Activated CD8-positive, alpha-beta memory T cell treated with anti-CD3 and anti-CD28 coated beads for 24 hours (primary cell): ENCODE results near the gene FAM131C.
"Not testable (repeated sequence)": the region's sequence is repeated elsewhere in the genome, so short reads cannot be mapped to it uniquely, and the experiment has no call there.

ENCODE experiments used
- DNase-seq: peaks from one replicate; pipeline ENCODE4 v3.0.0-alpha.2; 2020

The FAM131C gene

GRCh38 chr1:16076031-16076864 lies 2.8 kb upstream of the FAM131C start:
- no peak for DNase-seq

DNA sequence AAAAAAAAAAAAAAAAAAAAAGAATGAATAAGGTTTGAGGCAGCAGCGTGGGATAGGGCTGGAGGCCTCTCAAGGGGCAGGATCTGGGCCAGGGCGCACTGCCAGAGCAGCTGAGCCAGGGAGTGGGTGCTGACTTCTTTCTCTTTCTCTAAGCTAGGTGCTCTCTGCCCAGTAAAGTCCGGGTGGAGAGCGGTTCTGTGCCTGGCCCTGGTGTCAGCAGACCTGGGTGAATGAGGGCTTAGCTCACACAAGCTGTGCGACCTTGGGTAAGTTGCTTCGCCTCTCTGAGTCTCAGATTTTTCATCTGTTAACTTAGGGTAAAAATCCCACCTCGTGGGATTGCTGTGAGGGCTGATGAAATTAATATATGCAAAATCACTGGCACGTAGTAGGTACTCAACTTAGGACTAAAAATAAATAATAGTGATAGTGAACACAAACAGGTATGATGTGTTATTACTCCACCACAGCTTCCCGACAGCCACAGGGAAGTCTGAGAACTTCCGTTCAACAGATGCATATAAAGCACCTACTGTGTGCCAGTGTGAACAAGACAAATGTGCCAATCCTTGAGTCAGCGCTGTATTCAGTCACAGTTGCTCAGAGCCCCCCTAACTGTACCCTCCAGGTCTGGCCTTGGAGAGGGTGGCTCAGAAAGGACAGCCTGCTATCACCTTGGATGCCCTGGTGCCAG lies 2.0 kb upstream of the FAM131C start:
- no peak for DNase-seq

DNA sequence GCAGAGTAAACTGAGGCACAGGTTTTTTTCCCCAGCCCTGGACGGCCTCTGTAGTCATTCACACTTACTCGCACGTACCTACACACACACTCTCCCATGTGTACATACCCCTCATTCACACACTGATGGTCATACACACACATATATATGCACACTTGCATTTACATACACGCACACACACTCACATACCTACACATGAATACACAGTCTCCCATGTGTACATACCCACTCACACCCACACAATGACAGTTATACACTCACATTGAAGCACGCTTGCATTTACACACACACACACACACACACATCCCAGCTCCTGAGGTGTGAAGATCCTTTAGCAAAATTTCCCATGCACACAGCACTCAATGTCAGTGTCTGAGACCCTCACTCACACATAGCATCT lies 766 bp upstream of the FAM131C start:
- no peak for DNase-seq

DNA sequence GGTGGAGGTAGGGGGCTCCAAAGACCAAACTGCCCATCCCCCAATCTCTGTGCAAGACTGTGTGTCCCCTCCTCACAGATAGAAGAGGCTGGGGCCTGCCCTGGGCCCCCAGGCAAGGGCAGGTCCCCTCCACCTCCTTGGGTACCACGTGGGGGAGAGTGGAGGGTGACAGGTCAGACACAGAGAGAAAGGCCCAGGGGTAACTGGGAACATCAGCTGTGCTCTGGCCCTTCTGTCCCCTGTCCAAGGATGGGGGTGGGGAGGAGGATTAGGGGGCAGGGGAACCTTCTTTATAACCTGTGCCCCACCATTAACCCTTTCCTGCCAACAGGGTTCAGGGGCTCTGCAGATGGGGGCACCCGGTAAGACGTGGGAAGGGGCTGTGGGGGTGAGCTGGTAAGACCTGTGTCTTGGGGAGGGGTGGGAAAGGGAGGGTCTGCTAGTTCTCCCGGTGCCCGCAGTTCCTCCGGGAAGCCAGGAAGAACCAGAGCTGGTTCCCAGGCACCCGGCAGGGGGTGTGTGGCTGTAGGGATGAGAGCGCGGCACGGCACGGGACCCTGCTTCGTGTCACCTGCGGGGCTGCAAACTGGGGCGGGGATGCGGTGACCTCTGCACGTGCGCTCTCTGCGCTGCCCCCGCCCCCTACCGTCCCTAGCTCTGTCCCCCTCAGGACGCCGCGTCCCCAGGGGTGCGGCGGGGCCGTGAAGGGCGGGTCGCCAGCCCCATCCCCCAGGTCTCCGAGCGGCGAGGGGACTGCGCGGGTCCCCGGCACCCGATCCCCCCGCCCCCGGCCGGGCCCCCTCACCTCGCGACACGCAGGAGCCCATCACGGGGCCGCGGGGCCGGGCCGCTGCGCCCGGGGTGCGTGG lies 601 bp downstream of the FAM131C start:
- DNase-seq, result no peak

- DNase-seq, result no peak
Observed at GRCh38 chr1:16072095-16072494, 1.4 kb downstream of the FAM131C start.

DNA sequence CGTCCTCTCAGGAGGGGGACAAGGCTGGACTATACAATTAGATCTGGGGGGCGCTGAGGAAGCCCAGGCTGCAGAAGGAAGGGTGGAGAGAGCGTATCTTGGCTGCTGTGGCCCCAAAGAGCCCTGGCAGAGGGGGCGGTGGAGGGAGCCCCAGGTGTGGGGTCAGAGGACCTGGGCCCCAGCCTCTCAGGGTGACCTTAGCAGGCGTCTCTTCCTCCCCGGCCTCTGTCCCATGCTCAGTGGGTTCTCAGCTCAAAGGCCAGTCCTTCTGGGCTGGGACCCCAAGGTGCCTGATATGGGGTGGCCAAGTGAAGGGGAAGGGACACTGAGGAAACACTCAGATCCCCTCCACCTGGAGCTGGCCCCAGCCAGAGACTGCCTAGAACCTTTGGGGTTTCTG lies 1.8 kb downstream of the FAM131C start:
- DNase-seq, result no peak

- DNase-seq, result no peak
Observed at GRCh38 chr1:16070640-16071355, 2.7 kb downstream of the FAM131C start.

- DNase-seq, result no peak
Observed at GRCh38 chr1:16068356-16069270, 4.8 kb downstream of the FAM131C start.

DNA sequence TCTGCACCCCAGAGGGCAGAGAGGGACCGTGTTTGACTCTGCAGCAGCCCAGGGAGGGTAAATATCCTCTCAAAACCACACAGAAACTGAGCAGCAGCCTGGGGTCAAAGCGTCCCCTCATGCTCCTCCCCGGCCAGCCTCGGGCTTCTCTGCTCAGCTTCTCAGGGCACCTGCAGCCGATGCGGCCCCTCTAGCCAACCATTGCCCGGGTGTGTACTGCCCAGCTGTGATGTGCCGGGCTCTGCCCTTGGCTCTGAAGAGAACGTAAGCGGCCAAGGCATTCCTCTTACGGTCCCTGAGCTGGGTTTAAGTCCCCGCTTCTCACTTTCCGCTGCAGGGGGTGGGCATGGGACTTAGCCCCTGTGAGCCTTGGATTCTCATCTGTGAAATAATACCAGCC lies 5.5 kb downstream of the FAM131C start:
- DNase-seq, result no peak

GRCh38 chr1:16067127-16067768 lies 6.2 kb downstream of the FAM131C start:
- DNase-seq, result no peak

DNA sequence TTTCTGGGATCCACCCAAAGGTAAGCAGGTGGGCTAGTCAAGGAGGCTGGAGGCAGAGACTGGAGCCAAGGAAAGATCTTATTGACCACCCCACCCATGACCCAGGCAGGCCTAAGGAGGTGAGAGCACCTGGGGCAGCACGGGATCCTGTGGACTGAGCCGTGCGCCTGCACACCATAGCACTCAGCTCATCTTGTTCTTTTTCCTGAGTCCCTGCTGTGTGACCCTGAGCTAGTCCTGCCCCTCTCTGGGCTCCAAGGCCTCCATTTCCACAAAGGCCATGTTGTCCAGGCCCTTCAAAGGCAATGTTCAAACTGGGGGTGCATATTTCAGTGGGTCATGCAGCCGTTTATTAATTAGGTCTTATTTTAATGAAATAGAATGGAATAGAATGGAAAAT lies 7.2 kb downstream of the FAM131C start:
- DNase-seq, result no peak

DNA sequence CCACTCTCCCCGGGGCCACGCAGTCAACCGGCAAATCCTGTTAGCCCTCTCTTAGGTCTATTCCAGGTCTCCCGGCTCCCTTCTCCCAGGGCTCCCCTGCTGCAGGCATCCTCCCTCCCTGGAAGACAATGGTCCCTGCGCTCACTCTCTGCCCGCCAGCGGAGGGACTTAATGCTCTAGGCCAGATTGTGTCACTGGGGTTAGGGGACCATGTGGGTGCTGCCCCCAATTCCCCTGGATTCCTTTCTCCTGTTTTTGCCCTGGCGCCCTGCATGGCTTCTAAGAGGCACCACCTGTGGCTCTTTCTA lies 8.2 kb downstream of the FAM131C start:
- DNase-seq, result no peak

DNA sequence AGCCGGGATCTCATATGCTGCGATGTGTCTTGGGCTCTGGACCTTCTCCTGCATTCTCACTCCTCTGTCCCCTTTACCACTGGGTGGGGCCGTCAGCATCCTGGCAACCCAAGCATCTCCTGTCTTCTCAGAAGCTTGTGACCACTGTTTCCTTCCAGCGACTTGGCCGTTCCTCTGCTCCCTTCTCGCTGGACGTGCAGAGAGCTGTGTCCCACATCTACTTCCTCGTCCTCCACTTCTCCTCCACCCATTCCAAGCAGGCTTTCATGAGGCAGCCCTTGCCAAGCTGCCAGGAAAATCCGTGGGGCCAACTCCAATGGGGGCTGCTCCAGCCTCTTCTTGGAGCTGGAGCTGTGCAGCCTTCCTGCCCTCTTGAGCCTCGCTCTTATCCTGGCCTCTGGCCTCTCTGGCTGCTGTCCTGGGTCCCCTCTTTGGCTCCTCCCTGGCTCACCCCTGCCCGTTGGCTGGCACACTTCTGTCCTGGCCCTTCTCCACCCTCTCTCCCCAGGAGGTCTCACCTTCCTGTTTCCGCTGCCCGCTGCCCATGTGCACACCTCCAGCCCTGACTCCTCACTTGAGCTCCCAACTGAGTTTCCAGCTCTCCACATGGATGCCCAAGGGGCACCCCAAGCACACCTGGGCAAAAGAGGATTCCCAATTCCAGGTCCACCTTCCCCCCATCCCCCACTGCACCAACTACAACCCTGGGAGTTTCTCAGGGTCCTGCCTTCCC lies 8.7 kb downstream of the FAM131C start:
- DNase-seq, result no peak

- DNase-seq, result no peak
Observed at GRCh38 chr1:16063921-16064320, 9.5 kb downstream of the FAM131C start.

GRCh38 chr1:16063226-16063829 lies 10.1 kb downstream of the FAM131C start:
- no peak for DNase-seq

GRCh38 chr1:16062687-16063075 lies 10.8 kb downstream of the FAM131C start:
- not testable (repeated sequence) for DNase-seq

- DNase-seq, result not testable (repeated sequence)
Observed at GRCh38 chr1:16061989-16062686, 11.3 kb downstream of the FAM131C start.

GRCh38 chr1:16061266-16061665 lies 12.2 kb downstream of the FAM131C start:
- no peak for DNase-seq

DNA sequence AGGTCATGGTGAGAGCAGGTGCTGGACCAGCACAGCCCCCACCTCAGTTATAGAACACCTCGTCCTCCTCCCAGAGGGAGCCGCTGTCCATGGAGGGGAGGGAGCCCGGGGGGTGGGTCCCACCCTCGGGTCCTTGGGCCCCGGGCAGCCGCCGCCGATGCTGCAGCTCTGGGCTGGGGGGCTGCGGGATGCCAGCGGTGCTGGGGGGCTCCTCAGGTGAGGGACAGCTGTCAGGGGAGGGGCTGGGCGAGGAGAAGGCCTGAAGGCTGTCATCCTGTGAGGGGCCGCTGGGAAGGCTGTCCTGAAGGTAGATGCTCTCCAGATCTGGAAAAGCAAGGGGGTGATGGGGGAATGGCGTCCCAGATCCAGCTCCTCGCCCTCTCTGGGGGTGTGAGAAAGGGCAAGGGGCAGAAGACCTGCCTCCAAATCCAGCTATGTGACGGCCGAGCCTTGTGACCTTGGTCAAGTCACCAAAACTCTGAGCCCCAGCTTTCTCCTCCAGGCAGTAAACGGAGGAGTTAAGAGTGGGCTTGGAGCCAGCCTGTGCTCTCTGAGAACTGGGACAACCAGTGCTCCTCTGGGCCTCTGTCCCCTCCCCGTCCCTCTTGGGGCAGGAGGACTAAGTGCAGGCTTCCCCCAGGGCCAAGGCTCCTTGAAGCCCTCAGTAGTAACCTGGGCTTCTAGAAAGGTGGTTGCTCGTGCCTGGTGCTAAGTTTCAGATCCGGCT lies 14.9 kb downstream of the FAM131C start:
- DNase-seq, result not testable (repeated sequence)
